Parathyroid adenoma (tissue), 2 donors: ENCODE data around the gene PDE4D.

Source experiments
- H2AFZ ChIP-seq: fragments of 300-600 bp; sonication (generic); one replicate; pipeline ENCODE4 v1.7.0; 2017; ENCODE audit warnings: antibody characterized with exemption, mild to moderate bottlenecking
- H3K27ac ChIP-seq: fragments of 300-600 bp; sonication (generic); one replicate; pipeline ENCODE4 v1.7.0; 2017
- H3K27me3 ChIP-seq: fragments of 300-600 bp; sonication (generic); one replicate; pipeline ENCODE4 v1.7.0; 2017; ENCODE audit warnings: low read length; ENCODE audit not compliant: control insufficient read depth, insufficient read depth
- H3K36me3 ChIP-seq: fragments of 300-600 bp; sonication (generic); one replicate; pipeline ENCODE4 v1.7.0; 2017; ENCODE audit warnings: low read length; ENCODE audit not compliant: control insufficient read depth, insufficient read depth
- H3K4me1 ChIP-seq: fragments of 300-600 bp; sonication (generic); one replicate; pipeline ENCODE4 v1.7.0; 2017; ENCODE audit warnings: control low read depth
- H3K4me2 ChIP-seq: fragments of 300-600 bp; sonication (generic); one replicate; pipeline ENCODE4 v1.7.0; 2017; ENCODE audit warnings: low read length
- H3K4me3 ChIP-seq: fragments of 300-600 bp; sonication (generic); one replicate; pipeline ENCODE4 v1.7.0; 2017; ENCODE audit warnings: low read depth, low read length
- H3K79me2 ChIP-seq: fragments of 300-600 bp; sonication (generic); one replicate; pipeline ENCODE4 v1.7.0; 2017; ENCODE audit warnings: control low read depth
- H3K9ac ChIP-seq: fragments of 300-600 bp; sonication (generic); one replicate; pipeline ENCODE4 v1.7.0; 2017; ENCODE audit warnings: mild to moderate bottlenecking
- H3K9me3 ChIP-seq: fragments of 300-600 bp; sonication (generic); one replicate; pipeline ENCODE4 v1.7.0; 2017; ENCODE audit warnings: low read length; ENCODE audit not compliant: control insufficient read depth
- CTCF ChIP-seq: fragments of 300-600 bp; sonication (generic); IDR thresholded peaks from one replicate; pipeline ENCODE4 v1.7.0; 2017; ENCODE audit warnings: antibody characterized with exemption, mild to moderate bottlenecking
- donor health status: primary hyperparathyroidism.

PDE4D gene

GRCh38 chr5:59693492-59694309 lies 199.8 kb downstream of the PDE4D start:
- no peak overlapping the region for H3K4me2 ChIP-seq
- no peaks in the 10 kb centered on the region for H3K9me3 ChIP-seq
- no peak overlapping the region for H2AFZ ChIP-seq
- TF ChIP-seq CTCF = no peak
- no peak overlapping the region for H3K4me3 ChIP-seq
- H3K9ac ChIP-seq = no peak overlapping the region
- no peaks in the 10 kb centered on the region for H3K27me3 ChIP-seq
- H3K27ac ChIP-seq = no peak overlapping the region
- H3K79me2 ChIP-seq = no peaks in the 10 kb centered on the region
- no peaks in the 10 kb centered on the region for H3K36me3 ChIP-seq
- no peaks in the 10 kb centered on the region for H3K4me1 ChIP-seq

- Histone ChIP-seq H3K27ac (no peak overlapping the region), H3K27me3 (no peaks in the 10 kb centered on the region), H3K4me1 (no peaks in the 10 kb centered on the region), H3K4me2 (no peak overlapping the region), H3K79me2 (no peaks in the 10 kb centered on the region), H3K4me3 (no peak overlapping the region), H3K36me3 (no peaks in the 10 kb centered on the region), H3K9ac (no peak overlapping the region), H3K9me3 (no peaks in the 10 kb centered on the region), H2AFZ (no peak overlapping the region)
- no peak for TF ChIP-seq CTCF
Measured at GRCh38 chr5:59685793-59686192, 207.7 kb downstream of the PDE4D start.

GRCh38 chr5:59685191-59685530 lies 208.4 kb downstream of the PDE4D start:
- Histone ChIP-seq H3K4me2 (no peak overlapping the region), H3K27ac (no peak overlapping the region), H3K79me2 (no peaks in the 10 kb centered on the region), H3K4me1 (no peaks in the 10 kb centered on the region), H3K9me3 (no peaks in the 10 kb centered on the region), H3K27me3 (no peaks in the 10 kb centered on the region), H3K4me3 (no peak overlapping the region), H2AFZ (no peak overlapping the region), H3K9ac (no peak overlapping the region), H3K36me3 (no peaks in the 10 kb centered on the region)
- TF ChIP-seq CTCF = no peak

GRCh38 chr5:59684388-59685190 lies 208.9 kb downstream of the PDE4D start:
- no peaks in the 10 kb centered on the region for H3K27me3 ChIP-seq
- no peaks in the 10 kb centered on the region for H3K9me3 ChIP-seq
- H3K9ac ChIP-seq = no peak overlapping the region
- H3K79me2 ChIP-seq = no peaks in the 10 kb centered on the region
- H3K4me1 ChIP-seq = no peaks in the 10 kb centered on the region
- H3K4me2 ChIP-seq = no peak overlapping the region
- H2AFZ ChIP-seq = no peak overlapping the region
- no peak overlapping the region for H3K4me3 ChIP-seq
- H3K36me3 ChIP-seq = no peaks in the 10 kb centered on the region
- no peak for TF ChIP-seq CTCF
- H3K27ac ChIP-seq = no peak overlapping the region
